ENCODE data around the gene TNNC1. TPM values are rescaled to one million over a fixed set of nuclear protein-coding genes. Genes with fewer than 3 reads are reported as not detected.

Gene TNNC1
- total and polyA plus RNA-seq, 2 of the 13 experiments (the other 11 are each of a cell fraction or from before 2014, with no cell fraction given) = 11.8 to 36.4 TPM

GRCh38 chr3:52495777-52496602, 42.1 kb upstream of the TNNC1 start (continued):
- TF ChIP-seq, protein P1, sequence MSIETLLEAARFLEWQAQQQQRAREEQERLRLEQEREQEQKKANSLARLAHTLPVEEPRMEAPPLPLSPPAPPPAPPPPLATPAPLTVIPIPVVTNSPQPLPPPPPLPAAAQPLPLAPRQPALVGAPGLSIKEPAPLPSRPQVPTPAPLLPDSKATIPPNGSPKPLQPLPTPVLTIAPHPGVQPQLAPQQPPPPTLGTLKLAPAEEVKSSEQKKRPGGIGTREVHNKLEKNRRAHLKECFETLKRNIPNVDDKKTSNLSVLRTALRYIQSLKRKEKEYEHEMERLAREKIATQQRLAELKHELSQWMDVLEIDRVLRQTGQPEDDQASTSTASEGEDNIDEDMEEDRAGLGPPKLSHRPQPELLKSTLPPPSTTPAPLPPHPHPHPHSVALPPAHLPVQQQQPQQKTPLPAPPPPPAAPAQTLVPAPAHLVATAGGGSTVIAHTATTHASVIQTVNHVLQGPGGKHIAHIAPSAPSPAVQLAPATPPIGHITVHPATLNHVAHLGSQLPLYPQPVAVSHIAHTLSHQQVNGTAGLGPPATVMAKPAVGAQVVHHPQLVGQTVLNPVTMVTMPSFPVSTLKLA (IDR thresholded peaks at IDR 0.05) = peak; percentile 87
- no peak for TF ChIP-seq ZNF382 (CRISPR knock-in tag; IDR thresholded peaks at IDR 0.05; ENCODE audit: borderline replicate concordance)
- no peak for TF ChIP-seq KDM4B (CRISPR knock-in tag; IDR thresholded peaks at IDR 0.05)
- TF ChIP-seq ZNF629 (CRISPR knock-in tag; conservative IDR thresholded peaks at IDR 0.05) = no peak
- TF ChIP-seq SP1 (IDR thresholded peaks at IDR 0.05) = no peak
- TF ChIP-seq SP1 (CRISPR knock-in tag; IDR thresholded peaks at IDR 0.05) = no peak
- TF ChIP-seq ZNF282 (IDR thresholded peaks at IDR 0.05; ENCODE audit: partially characterized antibody) = no peak
- 0 out of 2 replicates have a peak, but pooled peaks have one; percentile 12 for TF ChIP-seq RXRB (CRISPR knock-in tag; IDR thresholded peaks at IDR 0.05; ENCODE audit: borderline replicate concordance)
- TF ChIP-seq CREBL2 (CRISPR knock-in tag; IDR thresholded peaks at IDR 0.05; ENCODE audit: borderline replicate concordance) = no peak
- TF ChIP-seq, protein P2, sequence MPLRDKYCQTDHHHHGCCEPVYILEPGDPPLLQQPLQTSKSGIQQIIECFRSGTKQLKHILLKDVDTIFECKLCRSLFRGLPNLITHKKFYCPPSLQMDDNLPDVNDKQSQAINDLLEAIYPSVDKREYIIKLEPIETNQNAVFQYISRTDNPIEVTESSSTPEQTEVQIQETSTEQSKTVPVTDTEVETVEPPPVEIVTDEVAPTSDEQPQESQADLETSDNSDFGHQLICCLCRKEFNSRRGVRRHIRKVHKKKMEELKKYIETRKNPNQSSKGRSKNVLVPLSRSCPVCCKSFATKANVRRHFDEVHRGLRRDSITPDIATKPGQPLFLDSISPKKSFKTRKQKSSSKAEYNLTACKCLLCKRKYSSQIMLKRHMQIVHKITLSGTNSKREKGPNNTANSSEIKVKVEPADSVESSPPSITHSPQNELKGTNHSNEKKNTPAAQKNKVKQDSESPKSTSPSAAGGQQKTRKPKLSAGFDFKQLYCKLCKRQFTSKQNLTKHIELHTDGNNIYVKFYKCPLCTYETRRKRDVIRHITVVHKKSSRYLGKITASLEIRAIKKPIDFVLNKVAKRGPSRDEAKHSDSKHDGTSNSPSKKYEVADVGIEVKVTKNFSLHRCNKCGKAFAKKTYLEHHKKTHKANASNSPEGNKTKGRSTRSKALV (CRISPR knock-in tag; IDR thresholded peaks at IDR 0.05) = no peak
- TF ChIP-seq ZNF264 (CRISPR knock-in tag; IDR thresholded peaks at IDR 0.05) = no peak
- TF ChIP-seq ZNF550 (CRISPR knock-in tag; IDR thresholded peaks at IDR 0.05; ENCODE audit: borderline replicate concordance) = no peak
- 0 out of 2 replicates have a peak, but pooled peaks have one; percentile 13 for TF ChIP-seq KDM2A (CRISPR knock-in tag; IDR thresholded peaks at IDR 0.05; ENCODE audit: borderline replicate concordance, low read depth)
- TF ChIP-seq ATF6 (CRISPR knock-in tag; conservative IDR thresholded peaks at IDR 0.05) = no peak
- TF ChIP-seq CC2D1A (CRISPR knock-in tag; IDR thresholded peaks at IDR 0.05) = no peak
- 0 out of 2 replicates have a peak, but pooled peaks have one; percentile 29 for TF ChIP-seq HNRNPL (IDR thresholded peaks at IDR 0.05; ENCODE audit: low read depth, low read length)
- 0 out of 2 replicates have a peak, but pooled peaks have one; percentile 17 for TF ChIP-seq MED1 (CRISPR knock-in tag; IDR thresholded peaks at IDR 0.05)
- no peak for TF ChIP-seq ZSCAN30 (CRISPR knock-in tag; IDR thresholded peaks at IDR 0.05)
- no peak for TF ChIP-seq E2F1 (CRISPR knock-in tag; IDR thresholded peaks at IDR 0.05)
- TF ChIP-seq, protein P3, sequence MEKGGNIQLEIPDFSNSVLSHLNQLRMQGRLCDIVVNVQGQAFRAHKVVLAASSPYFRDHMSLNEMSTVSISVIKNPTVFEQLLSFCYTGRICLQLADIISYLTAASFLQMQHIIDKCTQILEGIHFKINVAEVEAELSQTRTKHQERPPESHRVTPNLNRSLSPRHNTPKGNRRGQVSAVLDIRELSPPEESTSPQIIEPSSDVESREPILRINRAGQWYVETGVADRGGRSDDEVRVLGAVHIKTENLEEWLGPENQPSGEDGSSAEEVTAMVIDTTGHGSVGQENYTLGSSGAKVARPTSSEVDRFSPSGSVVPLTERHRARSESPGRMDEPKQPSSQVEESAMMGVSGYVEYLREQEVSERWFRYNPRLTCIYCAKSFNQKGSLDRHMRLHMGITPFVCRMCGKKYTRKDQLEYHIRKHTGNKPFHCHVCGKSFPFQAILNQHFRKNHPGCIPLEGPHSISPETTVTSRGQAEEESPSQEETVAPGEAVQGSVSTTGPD (CRISPR knock-in tag; IDR thresholded peaks at IDR 0.05) = no peak
- no peak for TF ChIP-seq GTF2F1 (IDR thresholded peaks at IDR 0.05; ENCODE audit: low read length)
- no peak for TF ChIP-seq ATM (IDR thresholded peaks at IDR 0.05; ENCODE audit: borderline replicate concordance)
- no peak for TF ChIP-seq TRIM24 (CRISPR knock-in tag; IDR thresholded peaks at IDR 0.05)

Measured in HepG2 (cell line).